ENCODE measurements around the gene DHRS2. TPM values are rescaled to one million over a fixed set of nuclear protein-coding genes. Genes with fewer than 3 reads are reported as not detected.

Gene DHRS2
- total and polyA plus RNA-seq, 8 donors = 3.7 to 19.6 (median 6.7) TPM; not detected in 3

DNA sequence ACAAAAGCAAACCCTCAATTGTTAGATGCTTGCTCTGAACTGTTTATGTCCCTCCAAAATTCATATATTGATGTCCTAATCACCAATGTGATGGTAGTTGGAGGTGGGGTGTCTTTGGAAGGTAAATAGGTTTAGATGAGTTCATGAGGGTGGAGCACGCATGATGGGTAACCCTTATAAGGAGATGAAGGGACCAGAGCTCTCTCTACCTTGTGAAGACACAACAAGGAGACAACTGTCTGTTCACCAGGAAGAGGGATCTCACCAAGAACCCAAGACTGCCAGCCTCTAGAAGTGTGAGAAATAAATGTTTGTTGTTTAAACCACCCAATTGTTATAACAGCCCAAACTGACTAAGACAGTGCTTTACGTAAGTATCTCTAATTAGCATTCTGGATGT is 27.0 kb downstream of the DHRS2 start:
- WGBS, 5 donors = 92 to 100% (median 98%) methylated on average over 2 of the region's 2 CpGs

GRCh38 chr14:23663711-23664110 is 27.5 kb downstream of the DHRS2 start:
- H3K27me3 ChIP-seq = peaks cover 0 to 6% (median 0%) of the 10 kb centered on the region in 3 donors
- intact Hi-C loops (cut with DNase I; ENCODE audit: low total_unique reads) = no loop called here
- peaks cover 0 to 6% (median 0%) of the 10 kb centered on the region in 4 donors for H3K4me1 ChIP-seq
- no peaks in the 10 kb centered on the region for H3K9me3 ChIP-seq
- H3K4me3 ChIP-seq = no peak overlapping the region
- no peak for DNase-seq
- H3K27ac ChIP-seq = no peak overlapping the region
- WGBS, 5 donors = 73 to 82% (median 79%) methylated on average over 5 of the region's 5 CpGs
- TF ChIP-seq EP300 (IDR thresholded peaks at IDR 0.05) (no peak), POLR2AphosphoS5 (IDR thresholded peaks at IDR 0.05) (no peak), POLR2A (IDR thresholded peaks at IDR 0.05) (no peak)
- TF ChIP-seq, protein P1, sequence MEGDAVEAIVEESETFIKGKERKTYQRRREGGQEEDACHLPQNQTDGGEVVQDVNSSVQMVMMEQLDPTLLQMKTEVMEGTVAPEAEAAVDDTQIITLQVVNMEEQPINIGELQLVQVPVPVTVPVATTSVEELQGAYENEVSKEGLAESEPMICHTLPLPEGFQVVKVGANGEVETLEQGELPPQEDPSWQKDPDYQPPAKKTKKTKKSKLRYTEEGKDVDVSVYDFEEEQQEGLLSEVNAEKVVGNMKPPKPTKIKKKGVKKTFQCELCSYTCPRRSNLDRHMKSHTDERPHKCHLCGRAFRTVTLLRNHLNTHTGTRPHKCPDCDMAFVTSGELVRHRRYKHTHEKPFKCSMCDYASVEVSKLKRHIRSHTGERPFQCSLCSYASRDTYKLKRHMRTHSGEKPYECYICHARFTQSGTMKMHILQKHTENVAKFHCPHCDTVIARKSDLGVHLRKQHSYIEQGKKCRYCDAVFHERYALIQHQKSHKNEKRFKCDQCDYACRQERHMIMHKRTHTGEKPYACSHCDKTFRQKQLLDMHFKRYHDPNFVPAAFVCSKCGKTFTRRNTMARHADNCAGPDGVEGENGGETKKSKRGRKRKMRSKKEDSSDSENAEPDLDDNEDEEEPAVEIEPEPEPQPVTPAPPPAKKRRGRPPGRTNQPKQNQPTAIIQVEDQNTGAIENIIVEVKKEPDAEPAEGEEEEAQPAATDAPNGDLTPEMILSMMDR (IDR thresholded peaks at IDR 0.05) = no peak
- H3K36me3 ChIP-seq = no peaks in the 10 kb centered on the region

More for the DNA sequence above, 27.0 kb downstream of the DHRS2 start:
- peaks cover 0 to 6% (median 0%) of the 10 kb centered on the region in 4 donors for H3K4me1 ChIP-seq
- H3K4me3 ChIP-seq = no peak overlapping the region
- intact Hi-C loops (cut with DNase I; ENCODE audit: low total_unique reads) = no loop called here
- H3K9me3 ChIP-seq = no peaks in the 10 kb centered on the region
- no peak for TF ChIP-seq POLR2A (IDR thresholded peaks at IDR 0.05)
- TF ChIP-seq EP300 (IDR thresholded peaks at IDR 0.05) = no peak
- no peak for TF ChIP-seq POLR2AphosphoS5 (IDR thresholded peaks at IDR 0.05)
- TF ChIP-seq, protein P1 (IDR thresholded peaks at IDR 0.05) = no peak
- no peak for DNase-seq
- no peak overlapping the region for H3K27ac ChIP-seq
- H3K36me3 ChIP-seq = no peaks in the 10 kb centered on the region
- H3K27me3 ChIP-seq = peaks cover 0 to 6% (median 0%) of the 10 kb centered on the region in 3 donors

DNA sequence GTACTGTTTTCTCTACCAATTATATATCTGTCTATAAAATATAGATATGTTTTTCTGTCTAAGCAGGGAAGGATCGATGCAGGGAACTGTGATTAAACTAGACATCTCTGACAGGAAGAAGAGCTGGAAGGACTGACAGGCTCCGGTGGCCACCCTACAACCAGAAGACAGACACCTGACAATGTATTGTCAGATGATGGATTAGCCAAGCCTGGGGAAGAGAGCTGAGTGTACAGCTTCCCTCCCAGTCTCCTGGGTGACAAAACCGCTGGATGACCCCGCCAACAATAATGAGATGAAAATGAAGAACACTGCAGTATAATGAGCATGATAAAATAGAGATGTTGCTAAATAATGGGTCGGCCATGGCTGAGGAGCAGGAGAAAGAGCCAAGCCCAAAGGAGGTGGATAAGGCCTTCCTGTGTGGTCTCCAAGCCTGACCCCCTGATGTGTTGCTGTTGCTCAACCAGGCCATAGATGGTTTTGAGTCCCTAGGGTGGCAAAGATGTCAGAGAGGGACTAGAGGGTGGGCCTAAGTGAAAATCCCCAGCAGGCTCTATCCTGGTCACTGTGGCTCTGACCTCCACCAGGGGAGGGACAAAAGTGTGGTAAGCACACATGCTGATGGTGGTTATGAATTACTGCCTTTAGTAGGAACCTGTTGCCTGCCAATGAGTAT is 28.2 kb downstream of the DHRS2 start:
- Histone ChIP-seq H3K9me3 (no peaks in the 10 kb centered on the region), H3K4me3 (no peak overlapping the region), H3K4me1 (peaks cover 0 to 6% (median 0%) of the 10 kb centered on the region in 4 donors), H3K27me3 (peaks cover 0 to 6% (median 0%) of the 10 kb centered on the region in 3 donors), H3K36me3 (no peaks in the 10 kb centered on the region), H3K27ac (no peak overlapping the region)
- DNase-seq = no peak
- intact Hi-C loops (cut with DNase I; ENCODE audit: low total_unique reads) = no loop called here
- TF ChIP-seq, protein P1 (IDR thresholded peaks at IDR 0.05) = no peak
- no peak for TF ChIP-seq EP300 (IDR thresholded peaks at IDR 0.05)
- TF ChIP-seq POLR2A (IDR thresholded peaks at IDR 0.05) = no peak
- TF ChIP-seq POLR2AphosphoS5 (IDR thresholded peaks at IDR 0.05) = no peak
- 79 to 94% (median 88%) methylated on average over 5 of the region's 5 CpGs for WGBS, 5 donors

- intact Hi-C loops (cut with DNase I; ENCODE audit: low total_unique reads) = no loop called here
- Histone ChIP-seq H3K9me3 (no peaks in the 10 kb centered on the region), H3K4me1 (peaks cover 0 to 6% (median 0%) of the 10 kb centered on the region in 4 donors), H3K36me3 (no peaks in the 10 kb centered on the region), H3K27ac (no peak overlapping the region), H3K4me3 (no peak overlapping the region), H3K27me3 (peaks cover 0 to 4% (median 0%) of the 10 kb centered on the region in 3 donors)
- WGBS, 5 donors = 33 to 39% (median 35%) methylated on average over 4 of the region's 4 CpGs
- TF ChIP-seq, protein P1 (IDR thresholded peaks at IDR 0.05) = no peak
- TF ChIP-seq EP300 (IDR thresholded peaks at IDR 0.05) = no peak
- TF ChIP-seq POLR2A (IDR thresholded peaks at IDR 0.05) = no peak
- TF ChIP-seq POLR2AphosphoS5 (IDR thresholded peaks at IDR 0.05) = no peak
- DNase-seq = peak in 1 of 2 donors; percentile 34
These were observed 29.3 kb downstream of the DHRS2 start for GRCh38 chr14:23665302-23666016.

Measured in stomach (tissue), 9 donors.